T-cell (primary cell): Measurements from ENCODE around the gene THEM4. TPM values are rescaled to one million over a fixed set of nuclear protein-coding genes. Genes with fewer than 3 reads are reported as not detected.

Source experiments
- ATAC-seq, 4 experiments: fragments of 200-7000 bp in 3 of 4; fragments of 150-1000 bp in 1 of 4; cut with Tn5 transposase; replicated peaks in 1 of 4; 1 replicate in 3 of 4; 2 replicates in 1 of 4; pipeline ENCODE4 v1.10.0; 2021; ENCODE audit warnings: moderate library complexity in 3 of 4, mild to moderate bottlenecking in 2 of 4, moderate number of reproducible peaks in 1 of 4
- CTCF ChIA-PET, 2 donors: fragments of 300-600 bp; sonication (Branson Sonifier 250); formaldehyde crosslinking; loops; one replicate each; lab custom pipeline; 2022; ENCODE audit warnings: antibody characterized with exemption in 2 of 2; lab: Charles Lee
- POLR2A ChIA-PET, 2 donors: fragments of 300-600 bp; sonication (Branson Sonifier 250); formaldehyde crosslinking; loops; one replicate each; lab custom pipeline; 2022; ENCODE audit warnings: antibody characterized with exemption in 2 of 2; lab: Charles Lee
- DNase-seq, 35 experiments: peaks; one replicate each; pipeline versions ENCODE4 v3.0.0 to v3.0.0-alpha.2; 2013 to 2023
- H3K27ac ChIP-seq: one replicate; pipeline ENCODE4 v1.5.1; 2013; ENCODE audit warnings: low read length
- H3K27me3 ChIP-seq, 2 experiments: replicated peaks in 1 of 2; 1 replicate in 1 of 2; 2 replicates in 1 of 2; pipeline versions ENCODE4 v1.6.1 to v1.7.0; 2013; ENCODE audit warnings: low read length in 1 of 2, mixed read lengths in 1 of 2; ENCODE audit not compliant: control insufficient read depth in 2 of 2, insufficient read depth in 2 of 2; ENCODE audit errors: extremely low read depth in 1 of 2
- H3K36me3 ChIP-seq, 2 donors: 1 replicate in 1 of 2; 2 replicates in 1 of 2; pipeline versions ENCODE4 v1.6.1 to v1.7.0; 2013; ENCODE audit warnings: low read length in 1 of 2; ENCODE audit not compliant: control insufficient read depth in 2 of 2, insufficient read depth in 1 of 2; ENCODE audit errors: extremely low read depth in 1 of 2
- H3K4me1 ChIP-seq, 2 experiments: 1 replicate in 1 of 2; 2 replicates in 1 of 2; pipeline versions ENCODE4 v1.6.1 to v1.7.0; 2013; ENCODE audit warnings: low read length in 2 of 2, mixed read lengths in 1 of 2; ENCODE audit not compliant: insufficient read depth in 2 of 2, control insufficient read depth in 1 of 2; ENCODE audit errors: extremely low read depth in 1 of 2
- H3K4me3 ChIP-seq, 2 donors: 1 replicate in 1 of 2; 2 replicates in 1 of 2; pipeline versions ENCODE4 v1.5.1 to v1.7.0; 2013; ENCODE audit warnings: mild to moderate bottlenecking in 2 of 2, low read length in 1 of 2, moderate library complexity in 1 of 2; ENCODE audit not compliant: control insufficient read depth in 1 of 2; ENCODE audit errors: extremely low read depth in 1 of 2
- H3K9me3 ChIP-seq: 2 replicates; pipeline ENCODE4 v1.7.0; 2013
- H3K27ac Mint-ChIP-seq, 2 donors: one replicate each; pipeline ENCODE4 v1.8.0; 2020 to 2021; ENCODE audit warnings: mild to moderate bottlenecking in 2 of 2, mixed read lengths in 2 of 2
- H3K27me3 Mint-ChIP-seq, 2 donors: one replicate each; pipeline ENCODE4 v1.8.0; 2021 to 2022; ENCODE audit warnings: mixed read lengths in 2 of 2
- H3K36me3 Mint-ChIP-seq: one replicate; pipeline ENCODE4 v1.8.0; 2021; ENCODE audit warnings: mixed read lengths
- H3K4me1 Mint-ChIP-seq, 3 donors: one replicate each; pipeline ENCODE4 v1.8.0; 2020 to 2022; ENCODE audit warnings: mixed read lengths in 3 of 3, mild to moderate bottlenecking in 1 of 3
- H3K4me3 Mint-ChIP-seq, 3 donors: one replicate each; pipeline ENCODE4 v1.8.0; 2020 to 2022; ENCODE audit warnings: mild to moderate bottlenecking in 3 of 3, mixed read lengths in 3 of 3, moderate library complexity in 3 of 3
- H3K9me3 Mint-ChIP-seq, 3 donors: one replicate each; pipeline ENCODE4 v1.8.0; 2020 to 2022; ENCODE audit warnings: mixed read lengths in 3 of 3
- WGBS: methylation state at CpG from one replicate; pipeline ENCODE4 v1.1.5; 2013; ENCODE audit warnings: missing lambda C conversion rate; ENCODE audit not compliant: insufficient coverage; 5-methylcytosine and 5-hydroxymethylcytosine counted together
- total RNA-seq, 35 experiments: library from RNA in 6 of 35; stranded (reverse) in 6 of 35; fragments of 120-200 nt in 1 of 35; gene quantifications; one replicate each; pipeline versions ENCODE4 v1.2.1 to v1.2.4 and lab custom pipeline; 2013 to 2026

THEM4 gene
- total RNA-seq, 5 donors from 2014 or later (not counting 1 experiment from before 2014, with no cell fraction given) = 48.2 to 119 (median 97.6) TPM

DNA sequence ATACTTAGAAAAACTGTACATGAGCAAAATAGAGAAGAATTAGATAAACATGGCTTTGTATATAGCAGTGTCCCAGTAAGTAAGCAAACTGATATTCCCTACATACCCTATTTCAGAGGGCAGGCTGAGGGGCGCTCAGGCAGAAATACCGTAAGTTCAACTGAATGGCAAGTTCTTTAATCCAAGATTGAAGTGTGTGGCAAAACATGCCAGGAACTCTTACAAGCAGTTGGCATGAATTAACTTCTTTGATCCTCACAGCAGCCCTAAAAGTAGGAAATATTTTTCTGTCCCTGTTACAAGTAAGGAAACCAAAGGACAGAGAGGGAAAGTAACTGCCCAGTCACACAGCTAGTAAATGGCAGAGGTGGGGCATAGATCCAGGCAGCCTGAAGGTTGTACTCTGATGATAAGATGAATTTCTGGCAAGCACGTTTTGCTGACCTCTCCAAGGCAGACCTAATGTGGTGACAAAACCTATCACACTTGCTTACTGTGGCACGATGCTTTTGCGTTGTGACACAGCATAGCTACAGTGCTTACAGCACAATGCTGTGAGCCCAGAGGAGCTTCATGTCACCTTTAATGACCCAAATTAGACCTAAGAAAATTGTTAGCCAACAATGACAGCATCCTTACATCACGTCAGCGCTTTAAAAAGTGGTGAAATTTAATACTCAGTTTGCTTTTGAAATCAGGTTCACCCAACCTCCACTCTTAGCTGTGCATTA, 35.0 kb upstream of the THEM4 start:
- H3K4me1 ChIP-seq = peaks cover 5 to 30% of the 10 kb centered on the region in 2 experiments
- H3K27me3 ChIP-seq = no peaks in the 10 kb centered on the region
- ATAC-seq (no peak), DNase-seq (peak in 3 of 35 experiments; percentile 4 to 26 (median 5))
- peak overlapping the region; percentile 96 for H3K27ac ChIP-seq
- no peaks in the 10 kb centered on the region for H3K9me3 ChIP-seq
- no peaks in the 10 kb centered on the region for H3K9me3 Mint-ChIP-seq
- no peak overlapping the region for H3K4me3 Mint-ChIP-seq
- no peaks in the 10 kb centered on the region for H3K36me3 Mint-ChIP-seq
- peaks cover 29 to 55% (median 36%) of the 10 kb centered on the region in 3 donors for H3K4me1 Mint-ChIP-seq
- H3K27ac Mint-ChIP-seq = peak overlapping the region; percentile 89 to 94
- 73% methylated on average over 4 of the region's 7 CpGs for WGBS
- CTCF ChIA-PET = interaction anchor here in 1 of 2 donors (3.0 to 3.9 kb wide), 3 partner anchors 9 to 57 kb away, joined by 12 to 29 read pairs (median 15); no protein-coding TSS in a partner anchor
- POLR2A ChIA-PET = interaction anchor here in 1 of 2 donors (0.5 to 1.2 kb wide), 3 partner anchors 24 to 93 kb away, joined by 4 to 6 read pairs (median 4); partner anchors contain the start of gene S100A11
- no peaks in the 10 kb centered on the region for H3K27me3 Mint-ChIP-seq
- H3K36me3 ChIP-seq = no peaks in the 10 kb centered on the region
- H3K4me3 ChIP-seq = no peak overlapping the region

DNA sequence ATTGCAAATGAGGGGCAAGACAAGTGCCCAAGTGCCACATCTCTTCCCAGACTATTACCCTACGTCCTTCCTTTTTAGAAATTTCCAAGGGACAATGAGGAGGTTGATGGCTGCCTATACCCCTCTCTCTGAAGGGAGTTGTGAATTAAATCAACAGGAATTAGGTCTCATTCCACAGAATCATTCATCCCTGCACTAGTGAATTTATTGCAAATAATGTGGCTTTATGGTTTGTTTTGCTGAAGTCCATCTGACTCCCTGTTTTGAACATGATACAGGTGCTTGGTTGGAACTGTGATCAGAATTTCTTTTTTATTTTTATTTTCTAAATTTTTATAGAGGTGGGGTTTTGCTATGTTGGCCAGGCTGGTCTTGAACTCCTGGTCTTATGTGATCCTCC, 34.3 kb upstream of the THEM4 start:
- Histone ChIP-seq H3K9me3 (no peaks in the 10 kb centered on the region), H3K27me3 (no peaks in the 10 kb centered on the region), H3K36me3 (no peaks in the 10 kb centered on the region), H3K4me1 (peaks cover 5 to 30% of the 10 kb centered on the region in 2 experiments), H3K27ac (peak overlapping the region; percentile 96), H3K4me3 (no peak overlapping the region)
- WGBS = no CpG with 5 or more reads among the region's 1 CpG
- ATAC-seq (no peak), DNase-seq (no peak)
- Mint-ChIP-seq H3K27me3 (no peaks in the 10 kb centered on the region), H3K9me3 (no peaks in the 10 kb centered on the region), H3K4me1 (peaks cover 29 to 55% (median 36%) of the 10 kb centered on the region in 3 donors), H3K4me3 (no peak overlapping the region), H3K27ac (peak overlapping the region; percentile 89 to 94), H3K36me3 (no peaks in the 10 kb centered on the region)
- POLR2A ChIA-PET = no interaction called here
- CTCF ChIA-PET = interaction anchor here in 1 of 2 donors (3.2 to 3.9 kb wide), 2 partner anchors 8 to 24 kb away, joined by 15 to 29 read pairs; no protein-coding TSS in a partner anchor

DNA sequence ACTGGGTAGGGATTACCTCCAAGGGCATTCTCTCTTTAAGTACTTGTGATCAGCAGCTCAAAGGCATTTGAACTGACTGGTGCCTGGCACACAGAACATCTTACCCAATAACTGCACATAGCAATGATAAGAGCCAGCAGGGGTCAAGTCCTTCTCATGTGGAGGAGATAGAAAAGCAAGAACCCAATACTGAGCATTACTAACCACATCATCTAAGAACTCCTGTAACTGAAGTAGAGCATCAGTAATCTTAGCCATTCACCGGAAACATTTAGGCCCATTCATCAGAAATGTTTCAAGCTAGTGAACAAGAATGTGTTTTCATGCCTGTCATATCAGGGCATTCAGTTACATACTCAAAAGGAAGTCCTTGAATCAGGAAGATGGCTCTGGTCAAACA, 33.6 kb upstream of the THEM4 start:
- 88% methylated on average over 1 of the region's 1 CpG for WGBS
- peak overlapping the region in 1 of 2 donors; percentile 15 for H3K27ac Mint-ChIP-seq
- no peak overlapping the region for H3K4me3 ChIP-seq
- no peak overlapping the region for H3K27ac ChIP-seq
- CTCF ChIA-PET = no interaction called here
- no peak for DNase-seq
- H3K4me3 Mint-ChIP-seq = no peak overlapping the region
- no peaks in the 10 kb centered on the region for H3K9me3 Mint-ChIP-seq
- no peaks in the 10 kb centered on the region for H3K27me3 Mint-ChIP-seq
- peaks cover 29 to 55% (median 36%) of the 10 kb centered on the region in 3 donors for H3K4me1 Mint-ChIP-seq
- no peaks in the 10 kb centered on the region for H3K9me3 ChIP-seq
- no peaks in the 10 kb centered on the region for H3K36me3 ChIP-seq
- no peaks in the 10 kb centered on the region for H3K36me3 Mint-ChIP-seq
- H3K4me1 ChIP-seq = peaks cover 5 to 30% of the 10 kb centered on the region in 2 experiments
- POLR2A ChIA-PET = no interaction called here
- no peak for ATAC-seq
- H3K27me3 ChIP-seq = no peaks in the 10 kb centered on the region

DNA sequence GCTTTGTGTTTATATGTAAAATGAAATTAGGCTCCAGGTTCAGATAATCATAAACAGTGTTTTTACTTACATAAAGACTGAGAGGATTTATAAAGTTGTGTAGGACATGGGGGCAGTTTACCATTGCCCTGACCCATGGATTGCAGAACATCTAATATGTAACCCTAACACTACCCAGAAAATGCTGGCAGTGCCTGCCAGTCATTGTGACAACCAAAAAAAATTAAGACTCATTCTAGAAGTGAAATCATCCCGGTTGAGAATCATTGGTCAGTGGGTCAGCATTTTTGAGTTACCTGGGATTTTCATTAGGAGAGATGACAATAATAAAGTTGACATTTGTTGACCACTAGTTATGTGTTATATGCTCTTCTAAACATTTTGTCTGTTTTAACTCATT, 31.2 kb upstream of the THEM4 start:
- WGBS = no CpG with 5 or more reads among the region's 1 CpG
- Histone ChIP-seq H3K27me3 (no peaks in the 10 kb centered on the region), H3K36me3 (no peaks in the 10 kb centered on the region), H3K27ac (no peak overlapping the region), H3K9me3 (no peaks in the 10 kb centered on the region), H3K4me3 (no peak overlapping the region), H3K4me1 (peaks cover 0 to 17% of the 10 kb centered on the region in 2 experiments)
- no peak for DNase-seq
- ChIA-PET CTCF (interaction anchor here (0.6 to 1.5 kb wide), 2 partner anchors 27 to 49 kb away, joined by 3 read pairs; no protein-coding TSS in a partner anchor), POLR2A (interaction anchor here in 1 of 2 donors (0.6 kb wide), 1 partner anchor 100 kb away, joined by 3 read pairs; no protein-coding TSS in a partner anchor)
- Mint-ChIP-seq H3K27me3 (no peaks in the 10 kb centered on the region), H3K4me3 (no peak overlapping the region), H3K9me3 (no peaks in the 10 kb centered on the region), H3K4me1 (peaks cover 16 to 39% (median 20%) of the 10 kb centered on the region in 3 donors), H3K27ac (no peak overlapping the region), H3K36me3 (no peaks in the 10 kb centered on the region)
- no peak for ATAC-seq

DNA sequence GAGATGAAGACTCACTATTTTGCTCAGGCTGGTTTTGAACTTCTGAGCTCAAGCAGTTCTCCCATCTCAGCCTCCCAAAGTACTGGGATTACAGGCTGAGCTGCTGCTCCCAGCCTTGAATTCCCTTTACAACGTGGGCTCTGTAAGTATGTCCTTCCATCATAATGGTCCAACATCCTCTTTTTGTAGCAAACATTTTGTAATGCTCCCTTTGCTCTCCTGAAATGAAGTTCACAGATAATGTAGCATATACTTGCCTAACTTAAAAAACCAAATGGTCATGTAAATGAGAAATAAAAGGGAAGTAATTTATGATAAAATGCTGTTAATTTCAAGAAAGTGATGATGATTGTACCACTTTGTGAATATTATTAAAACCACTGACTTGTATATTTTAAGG, 30.5 kb upstream of the THEM4 start:
- H3K4me1 ChIP-seq = peaks cover 0 to 11% of the 10 kb centered on the region in 2 experiments
- Mint-ChIP-seq H3K27ac (no peak overlapping the region), H3K27me3 (peaks cover 3 to 4% of the 10 kb centered on the region in 2 donors), H3K9me3 (no peaks in the 10 kb centered on the region), H3K4me1 (peaks cover 9 to 31% (median 13%) of the 10 kb centered on the region in 3 donors), H3K36me3 (no peaks in the 10 kb centered on the region), H3K4me3 (no peak overlapping the region)
- no peaks in the 10 kb centered on the region for H3K9me3 ChIP-seq
- no peak overlapping the region for H3K4me3 ChIP-seq
- POLR2A ChIA-PET = no interaction called here
- H3K27me3 ChIP-seq = no peaks in the 10 kb centered on the region
- DNase-seq (no peak), ATAC-seq (no peak)
- H3K36me3 ChIP-seq = no peaks in the 10 kb centered on the region
- H3K27ac ChIP-seq = no peak overlapping the region
- CTCF ChIA-PET = interaction anchor here (0.6 to 1.9 kb wide), 3 partner anchors 28 to 60 kb away, joined by 3 to 4 read pairs (median 4); no protein-coding TSS in a partner anchor
- WGBS = 100% methylated on average over 1 of the region's 1 CpG

DNA sequence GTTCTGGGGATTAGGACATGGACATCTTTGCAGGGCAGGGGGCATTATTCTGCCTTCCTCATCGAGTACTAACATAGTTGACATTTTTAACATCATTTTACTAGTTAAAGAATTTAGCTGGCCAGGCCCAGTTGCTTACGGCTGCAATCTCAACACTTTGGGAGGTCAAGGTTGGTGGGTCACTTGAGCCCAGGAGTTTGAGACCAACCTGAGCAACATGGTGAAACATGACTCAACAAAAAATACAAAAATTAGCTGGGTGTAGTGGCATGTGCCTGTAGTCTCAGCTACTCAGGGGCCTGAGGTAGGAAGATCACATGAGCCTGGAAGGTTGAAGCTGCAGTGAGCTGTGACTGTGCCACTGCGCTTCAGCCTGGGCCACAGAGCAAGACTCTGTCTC, 29.8 kb upstream of the THEM4 start:
- ATAC-seq (no peak), DNase-seq (no peak)
- H3K36me3 Mint-ChIP-seq = no peaks in the 10 kb centered on the region
- peaks cover 3 to 4% of the 10 kb centered on the region in 2 donors for H3K27me3 Mint-ChIP-seq
- Histone ChIP-seq H3K4me1 (peaks cover 0 to 5% of the 10 kb centered on the region in 2 experiments), H3K9me3 (no peaks in the 10 kb centered on the region), H3K4me3 (no peak overlapping the region), H3K27me3 (no peaks in the 10 kb centered on the region), H3K36me3 (no peaks in the 10 kb centered on the region), H3K27ac (no peak overlapping the region)
- H3K4me3 Mint-ChIP-seq = no peak overlapping the region
- WGBS = no CpG with 5 or more reads among the region's 3 CpGs
- POLR2A ChIA-PET = interaction anchor here in 1 of 2 donors (0.7 kb wide), 1 partner anchor 40 kb away, joined by 4 read pairs; no protein-coding TSS in a partner anchor
- H3K27ac Mint-ChIP-seq = no peak overlapping the region
- peaks cover 7 to 26% (median 10%) of the 10 kb centered on the region in 3 donors for H3K4me1 Mint-ChIP-seq
- no peaks in the 10 kb centered on the region for H3K9me3 Mint-ChIP-seq
- CTCF ChIA-PET = interaction anchor here (0.7 to 1.9 kb wide), 4 partner anchors 15 to 61 kb away, joined by 3 to 4 read pairs (median 4); no protein-coding TSS in a partner anchor
